ENCODE data around the gene EML2.

EML2 gene

GRCh38 chr19:45615795-45616703, 23.1 kb downstream of the EML2 start (continued):
- peak; percentile 19; the same call in 1 of the 2 replicates for TF ChIP-seq ZBTB10 (tag by site-specific recombination; IDR thresholded peaks at IDR 0.05)
- peak; percentile 86 for TF ChIP-seq SP2 (tag by site-specific recombination; IDR thresholded peaks at IDR 0.05)
- TF ChIP-seq ZNF76 (tag by site-specific recombination; IDR thresholded peaks at IDR 0.05; ENCODE audit: borderline replicate concordance, low read depth) = peak; percentile 19; the same call in 1 of the 2 replicates
- peak; percentile 60 for TF ChIP-seq ZNF10 (tag by site-specific recombination; IDR thresholded peaks at IDR 0.05)
- TF ChIP-seq KLF8 (tag by site-specific recombination; IDR thresholded peaks at IDR 0.05) = peak; percentile 77
- no peak for TF ChIP-seq ZNF654 (tag by site-specific recombination; IDR thresholded peaks at IDR 0.05; ENCODE audit: low read depth)
- peak; percentile 56; the same call in 1 of the 2 replicates for TF ChIP-seq KLF1 (tag by site-specific recombination; IDR thresholded peaks at IDR 0.05)
- no peak; the same call in none of the 2 replicates for TF ChIP-seq ZBTB48 (tag by site-specific recombination; IDR thresholded peaks at IDR 0.05)
- peak; percentile 59; the same call in 1 of the 2 replicates for TF ChIP-seq IKZF3 (tag by site-specific recombination; IDR thresholded peaks at IDR 0.05)
- TF ChIP-seq MYNN (tag by site-specific recombination; IDR thresholded peaks at IDR 0.05; ENCODE audit: borderline replicate concordance) = no peak
- TF ChIP-seq KLF9 (tag by site-specific recombination; IDR thresholded peaks at IDR 0.05; ENCODE audit: low read depth) = peak; percentile 75
- no peak for TF ChIP-seq ZBTB26 (tag by site-specific recombination; optimal IDR thresholded peaks at IDR 0.05)
- TF ChIP-seq SCRT1 (tag by site-specific recombination; IDR thresholded peaks at IDR 0.05; ENCODE audit: borderline replicate concordance) = peak; percentile 72; the same call in 1 of the 2 replicates
- TF ChIP-seq ZNF639 (tag by site-specific recombination; IDR thresholded peaks at IDR 0.05) = 0 out of 2 replicates have a peak, but pooled peaks have one; percentile 24
- TF ChIP-seq ZNF473 (tag by site-specific recombination; IDR thresholded peaks at IDR 0.05) = no peak
- 0 out of 2 replicates have a peak, but pooled peaks have one; percentile 26 for TF ChIP-seq ZNF302 (tag by site-specific recombination; IDR thresholded peaks at IDR 0.05; ENCODE audit: low read depth)
- peak; percentile 55; the same call in 1 of the 2 replicates for TF ChIP-seq ZNF398 (tag by site-specific recombination; IDR thresholded peaks at IDR 0.05)
- TF ChIP-seq SP7 (tag by site-specific recombination; IDR thresholded peaks at IDR 0.05) = peak; percentile 66
- TF ChIP-seq PRDM6 (tag by site-specific recombination; IDR thresholded peaks at IDR 0.05) = no peak
- no peak for TF ChIP-seq YY1 (tag by site-specific recombination; IDR thresholded peaks at IDR 0.05)
- TF ChIP-seq ZNF366 (tag by site-specific recombination; conservative IDR thresholded peaks at IDR 0.05) = peak; percentile 65
- TF ChIP-seq ZNF658 (tag by site-specific recombination; IDR thresholded peaks at IDR 0.05) = no peak
- no peak for TF ChIP-seq ZNF18 (tag by site-specific recombination; IDR thresholded peaks at IDR 0.05)
- no peak for TF ChIP-seq ZNF555 (tag by site-specific recombination; conservative IDR thresholded peaks at IDR 0.05)
- no peak for TF ChIP-seq ZNF132 (tag by site-specific recombination; IDR thresholded peaks at IDR 0.05; ENCODE audit: borderline replicate concordance)
- 0 out of 2 replicates have a peak, but pooled peaks have one; percentile 36 for TF ChIP-seq ZNF501 (tag by site-specific recombination; IDR thresholded peaks at IDR 0.05)
